OCI-LY1 (cell line): ENCODE results near the gene SLC6A8.
"Not testable (repeated sequence)": the region's sequence is repeated elsewhere in the genome, so short reads cannot be mapped to it uniquely, and the experiment has no call there.

Experiments used
- CTCF ChIP-seq: fragments of 200-600 bp; sonication (generic), shearing (Covaris generic); IDR thresholded peaks from 2 replicates; pipeline ENCODE4 v1.5.1; 2017; ENCODE audit warnings: mild to moderate bottlenecking, antibody characterized with exemption, low read length, moderate library complexity, mixed read lengths
- EZH2 ChIP-seq: fragments of 200-600 bp; sonication (generic), shearing (Covaris generic); IDR thresholded peaks from 2 replicates; pipeline ENCODE4 v1.8.0; 2017; ENCODE audit warnings: borderline replicate concordance, mixed run types, mild to moderate bottlenecking, antibody characterized with exemption, low read length, moderate library complexity, mixed read lengths

DNA sequence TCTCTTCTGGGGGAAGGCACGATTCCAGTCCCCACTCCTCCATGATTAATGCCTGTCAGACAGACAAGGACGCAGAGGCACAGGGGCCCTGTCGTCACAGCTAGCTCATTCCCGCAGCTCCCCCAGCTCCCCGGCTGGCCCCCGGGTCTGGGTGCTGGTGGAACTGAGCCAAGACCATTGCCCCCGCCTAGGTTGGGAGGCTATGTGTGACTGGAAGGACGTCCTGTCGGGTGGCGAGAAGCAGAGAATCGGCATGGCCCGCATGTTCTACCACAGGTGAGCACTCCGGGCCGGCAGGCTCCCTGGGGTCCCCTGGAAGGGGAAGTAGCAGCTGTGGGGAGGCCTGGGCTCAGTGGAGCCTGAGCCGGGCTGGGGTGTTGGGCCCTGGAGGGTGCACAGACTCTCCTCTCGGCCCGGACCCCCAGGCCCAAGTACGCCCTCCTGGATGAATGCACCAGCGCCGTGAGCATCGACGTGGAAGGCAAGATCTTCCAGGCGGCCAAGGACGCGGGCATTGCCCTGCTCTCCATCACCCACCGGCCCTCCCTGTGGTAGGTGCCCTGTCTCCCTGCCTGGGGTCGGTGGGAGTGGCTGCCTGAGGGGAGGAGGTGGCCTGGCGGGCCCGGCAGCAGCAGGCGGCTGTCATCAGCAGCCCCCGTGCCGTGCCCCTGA is 55.2 kb downstream of the SLC6A8 start:
- TF ChIP-seq EZH2, CTCF: not testable (repeated sequence)
